A549 (cell line): ENCODE results near the gene MAGI1. TPM values are rescaled to one million over a fixed set of nuclear protein-coding genes. Genes with fewer than 3 reads are reported as not detected.

ENCODE experiments used
- ATAC-seq, 2 experiments: fragments of 200-7000 bp in 1 of 2; fragments of >200 bp in 1 of 2; cut with Nextera tagmentation in 1 of 2; cut with Tn5 transposase in 1 of 2; 3 replicates each; pipeline versions ENCODE4 v1.8.0 to v1.9.1; 2018 to 2020; ENCODE audit warnings: mild to moderate bottlenecking in 1 of 2, moderate library complexity in 1 of 2
- CTCF ChIA-PET: fragments of 300-600 bp; sonication (Branson Sonifier 250); formaldehyde crosslinking; extraction: SDS; loops from one replicate; lab custom pipeline; 2021; ENCODE audit warnings: antibody characterized with exemption, inconsistent platforms; lab: Yijun Ruan, JAX
- POLR2A ChIA-PET: fragments of 350-600 bp; formaldehyde crosslinking; extraction: SDS; loops from one replicate; lab custom pipeline; 2021; ENCODE audit warnings: antibody characterized with exemption, inconsistent platforms; lab: Yijun Ruan, JAX
- DNase-seq, 2 experiments: peaks; one replicate each; pipeline versions ENCODE4 v3.0.0 to v3.0.0-alpha.2; 2011 to 2016; ENCODE audit warnings: low read depth in 1 of 2, low spot score in 1 of 2
- FAIRE-seq: peaks from 2 replicates; lab custom pipeline; 2011; peaks lifted over from hg19 to GRCh38; lab: Jason Lieb, UNC
- H3K27ac ChIP-seq, 2 experiments: fragments of >200 bp; sonication (Bioruptor Twin); formaldehyde crosslinking; 3 replicates each; pipeline ENCODE4 v1.5.1; 2016 to 2017
- H3K4me1 ChIP-seq: fragments of >200 bp; sonication (Bioruptor Twin); formaldehyde crosslinking; 3 replicates; pipeline ENCODE4 v1.6.1; 2016
- H3K4me2 ChIP-seq: fragments of >200 bp; sonication (Bioruptor Twin); formaldehyde crosslinking; 3 replicates; pipeline ENCODE4 v1.6.1; 2016
- H3K4me3 ChIP-seq: fragments of >200 bp; sonication (Bioruptor Twin); formaldehyde crosslinking; 3 replicates; pipeline ENCODE4 v1.5.1; 2016
- H3K9me3 ChIP-seq: fragments of >200 bp; sonication (Bioruptor Twin); formaldehyde crosslinking; 3 replicates; pipeline ENCODE4 v1.6.1; 2016
- CHD2 ChIP-seq: fragments of 150-350 bp; IDR thresholded peaks from 2 replicates; pipeline ENCODE4 v1.6.1; 2014; ENCODE audit warnings: low read length; ENCODE audit not compliant: partially characterized antibody
- EHMT2 ChIP-seq: fragments of 200-600 bp; sonication (generic); IDR thresholded peaks from 2 replicates; pipeline ENCODE4 v1.6.1; 2016; ENCODE audit warnings: antibody characterized with exemption, low read depth, mild to moderate bottlenecking, moderate library complexity
- EP300 ChIP-seq, 2 experiments: fragments of >200 bp; sonication (Bioruptor Twin); formaldehyde crosslinking; IDR thresholded peaks; 2 replicates in 1 of 2; 3 replicates in 1 of 2; pipeline ENCODE4 v1.6.1; 2016 to 2017
- FOXS1 ChIP-seq: fragments of 250-450 bp; sonication (Bioruptor Pico); IDR thresholded peaks from 2 replicates; pipeline ENCODE4 v1.5.0; 2020; ENCODE audit warnings: mild to moderate bottlenecking, moderate library complexity
- GATA3 ChIP-seq: IDR thresholded peaks from 2 replicates; pipeline ENCODE4 v1.6.1; 2012; ENCODE audit warnings: borderline replicate concordance
- HDAC2 ChIP-seq: fragments of 200-600 bp; sonication (generic); IDR thresholded peaks from 2 replicates; pipeline ENCODE4 v1.6.1; 2016
- HEYL ChIP-seq: fragments of 250-450 bp; sonication (Bioruptor Pico); IDR thresholded peaks from 2 replicates; pipeline ENCODE4 v1.8.0; 2021; ENCODE audit warnings: mild to moderate bottlenecking, moderate library complexity
- HOXA7 ChIP-seq: fragments of 250-450 bp; sonication (Bioruptor Pico); IDR thresholded peaks from 2 replicates; pipeline ENCODE4 v1.5.0; 2020; ENCODE audit warnings: mild to moderate bottlenecking, moderate library complexity
- HOXB13 ChIP-seq: fragments of 250-450 bp; sonication (Bioruptor Pico); IDR thresholded peaks from 2 replicates; pipeline ENCODE4 v1.5.0; 2020; ENCODE audit warnings: low read depth, mild to moderate bottlenecking, moderate library complexity
- KDM1A ChIP-seq: fragments of 200-600 bp; sonication (generic); IDR thresholded peaks from 2 replicates; pipeline ENCODE4 v1.6.1; 2016; ENCODE audit warnings: low read depth, mild to moderate bottlenecking
- KDM5A ChIP-seq: fragments of 200-600 bp; sonication (generic); IDR thresholded peaks from 2 replicates; pipeline ENCODE4 v1.6.1; 2016; ENCODE audit warnings: antibody characterized with exemption, mild to moderate bottlenecking
- MAZ ChIP-seq: fragments of 150-350 bp; IDR thresholded peaks from 2 replicates; pipeline ENCODE4 v1.6.1; 2014; ENCODE audit warnings: antibody characterized with exemption, low read depth, low read length, borderline replicate concordance
- POLR2A ChIP-seq: IDR thresholded peaks from 2 replicates; pipeline ENCODE4 v1.6.1; 2012; ENCODE audit warnings: mild to moderate bottlenecking, low read length
- POLR2AphosphoS2 ChIP-seq: conservative IDR thresholded peaks from 2 replicates; pipeline ENCODE4 v1.6.1; 2012; ENCODE audit warnings: low read length, improper control_type of control experiment, inconsistent platforms
- RAD21 ChIP-seq, 2 experiments: fragments of >200 bp in 1 of 2; sonication (Bioruptor Twin) in 1 of 2; formaldehyde crosslinking in 1 of 2; IDR thresholded peaks in 1 of 2; conservative IDR thresholded peaks in 1 of 2; 2 replicates in 1 of 2; 3 replicates in 1 of 2; pipeline ENCODE4 v1.6.1; 2012 to 2018; ENCODE audit warnings: inconsistent platforms in 1 of 2
- RARB ChIP-seq: fragments of 250-450 bp; sonication (Bioruptor Pico); IDR thresholded peaks from 2 replicates; pipeline ENCODE4 v1.8.0; 2021; ENCODE audit warnings: mild to moderate bottlenecking, moderate library complexity
- RCOR1 ChIP-seq: fragments of 150-350 bp; IDR thresholded peaks from 2 replicates; pipeline ENCODE4 v1.6.1; 2014; ENCODE audit warnings: antibody characterized with exemption, low read length, low read depth
- RFX5 ChIP-seq: fragments of 450-650 bp; IDR thresholded peaks from 2 replicates; pipeline ENCODE4 v1.7.1; 2014; ENCODE audit warnings: antibody characterized with exemption, mild to moderate bottlenecking, moderate library complexity
- RNF2 ChIP-seq: fragments of 200-600 bp; sonication (generic); IDR thresholded peaks from 2 replicates; pipeline ENCODE4 v1.6.1; 2016; ENCODE audit warnings: low read depth, mild to moderate bottlenecking, antibody characterized with exemption, moderate library complexity, borderline replicate concordance
- SMC3 ChIP-seq: fragments of >200 bp; sonication (Bioruptor Twin); formaldehyde crosslinking; IDR thresholded peaks from 3 replicates; pipeline ENCODE4 v1.6.1; 2018; ENCODE audit warnings: inconsistent platforms
- SREBF2 ChIP-seq: fragments of 450-650 bp; IDR thresholded peaks from 2 replicates; pipeline ENCODE4 v1.6.1; 2014; ENCODE audit warnings: mild to moderate bottlenecking, moderate library complexity
- TFCP2L1 ChIP-seq: fragments of 250-450 bp; sonication (Bioruptor Pico); IDR thresholded peaks from 2 replicates; pipeline ENCODE4 v1.5.0; 2021; ENCODE audit warnings: mild to moderate bottlenecking
- TP53 ChIP-seq: fragments of 250-450 bp; sonication (Bioruptor Pico); IDR thresholded peaks from 2 replicates; pipeline ENCODE4 v1.5.0; 2021; ENCODE audit warnings: mild to moderate bottlenecking, moderate library complexity
- ZNF302 ChIP-seq: fragments of 250-450 bp; sonication (Bioruptor Pico); IDR thresholded peaks from 2 replicates; pipeline ENCODE4 v1.9.0; 2021; ENCODE audit warnings: inconsistent platforms, mild to moderate bottlenecking, moderate library complexity
- WGBS: methylation state at CpG from one replicate; pipeline ENCODE4 v1.1.6; 2017; ENCODE audit errors: missing lambda C conversion rate; 5-methylcytosine and 5-hydroxymethylcytosine counted together
- polyA plus RNA-seq, 4 experiments: library from polyadenylated mRNA; depleted of rRNA in 3 of 4; stranded (reverse); fragments of >200 nt; fragmentation: RNase III in 1 of 4; extraction: RNeasy Plus Mini Kit Qiagen cat#74134 plus additional on column Dnase treatment in 1 of 4; gene quantifications; 2 replicates in 3 of 4; 3 replicates in 1 of 4; pipeline ENCODE4 v1.2.3, GENCODE V29; 2011 to 2017
- TF ChIP-seq, protein P1 (sequence below): fragments of >200 bp; sonication (Bioruptor Twin); formaldehyde crosslinking; IDR thresholded peaks from 3 replicates; pipeline ENCODE4 v1.6.1; 2016
- TF ChIP-seq, protein P2 (sequence below): fragments of 450-650 bp; IDR thresholded peaks from 2 replicates; pipeline ENCODE4 v1.6.1; 2014; ENCODE audit warnings: antibody characterized with exemption

The MAGI1 gene
- polyA plus RNA-seq, 2 of the 4 experiments (the other 2 are of a cell fraction): 4.7 to 6.6 TPM

DNA sequence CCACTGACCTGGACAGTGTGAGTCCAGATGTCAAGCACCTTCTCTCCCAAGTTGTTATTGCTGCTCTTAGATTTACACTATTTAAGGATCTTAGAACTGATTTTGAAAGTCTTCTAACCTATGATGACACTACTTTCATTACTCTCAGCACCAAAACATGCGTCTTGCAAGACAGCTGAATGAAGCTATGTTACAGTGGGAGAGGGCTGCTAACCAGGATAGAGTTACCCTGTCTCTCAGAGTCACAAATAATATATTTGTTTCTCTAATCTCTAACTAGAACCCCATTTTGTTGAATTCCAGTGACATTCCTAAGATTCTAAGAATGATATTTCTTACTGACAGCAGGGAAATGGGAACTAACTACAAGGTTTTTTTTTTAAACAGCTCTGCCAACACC lies 455.5 kb downstream of the MAGI1 start:
- H3K27ac ChIP-seq: no peak overlapping the region
- TF ChIP-seq ZNF302: no peak
- no peak for TF ChIP-seq RFX5
- TF ChIP-seq MAZ: no peak
- TF ChIP-seq, protein P1, sequence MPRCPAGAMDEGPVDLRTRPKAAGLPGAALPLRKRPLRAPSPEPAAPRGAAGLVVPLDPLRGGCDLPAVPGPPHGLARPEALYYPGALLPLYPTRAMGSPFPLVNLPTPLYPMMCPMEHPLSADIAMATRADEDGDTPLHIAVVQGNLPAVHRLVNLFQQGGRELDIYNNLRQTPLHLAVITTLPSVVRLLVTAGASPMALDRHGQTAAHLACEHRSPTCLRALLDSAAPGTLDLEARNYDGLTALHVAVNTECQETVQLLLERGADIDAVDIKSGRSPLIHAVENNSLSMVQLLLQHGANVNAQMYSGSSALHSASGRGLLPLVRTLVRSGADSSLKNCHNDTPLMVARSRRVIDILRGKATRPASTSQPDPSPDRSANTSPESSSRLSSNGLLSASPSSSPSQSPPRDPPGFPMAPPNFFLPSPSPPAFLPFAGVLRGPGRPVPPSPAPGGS: no peak
- TF ChIP-seq CHD2: no peak
- TF ChIP-seq SREBF2: no peak
- TF ChIP-seq, all 56 proteins: peak for 0
- Histone ChIP-seq H3K9me3 (no peaks in the 10 kb centered on the region), H3K4me1 (no peaks in the 10 kb centered on the region), H3K4me2 (no peak overlapping the region), H3K4me3 (no peak overlapping the region)
- WGBS: 84% methylated on average over 1 of the region's 1 CpG
- no peak for DNase-seq
- FAIRE-seq: no peak
- CTCF ChIA-PET: no interaction called here
- POLR2A ChIA-PET: no interaction called here
- ATAC-seq: no peak

DNA sequence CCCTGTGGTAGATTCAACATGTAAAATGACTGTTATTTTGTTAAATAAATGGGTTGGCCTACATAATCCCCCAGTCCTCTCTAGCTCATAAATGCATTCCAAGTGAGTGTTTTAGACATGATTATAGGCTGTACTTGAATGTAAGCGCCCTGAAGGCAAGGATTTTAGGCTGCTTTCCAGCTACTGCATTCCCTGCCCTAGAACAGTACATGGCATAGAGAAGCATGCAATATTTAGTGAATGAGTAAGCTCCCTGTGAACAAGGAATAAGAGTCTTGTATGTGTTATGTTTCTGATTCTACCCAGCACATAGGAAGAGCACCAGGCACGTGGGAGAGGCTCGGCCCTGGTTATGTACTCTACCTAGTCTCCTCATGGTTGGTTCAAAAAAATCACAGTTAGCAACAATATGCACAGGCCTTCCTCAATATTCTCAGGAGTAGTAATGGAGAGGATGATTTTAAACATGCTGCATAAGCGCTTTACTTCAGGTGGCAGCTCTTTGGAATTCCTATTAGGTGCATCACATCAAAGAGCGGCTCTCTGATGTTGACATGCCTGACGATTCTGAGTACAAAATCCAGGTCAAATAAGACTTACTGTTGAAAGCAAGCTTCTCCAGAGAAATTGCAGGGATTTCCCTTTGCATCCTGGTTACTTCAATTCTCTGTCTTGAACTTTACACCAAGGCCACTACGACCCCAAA lies 456.6 kb downstream of the MAGI1 start:
- TF ChIP-seq KDM5A (no peak), POLR2AphosphoS2 (no peak), FOXS1 (CRISPR knock-in tag) (no peak), TP53 (no peak), CHD2 (no peak), EP300 (IDR thresholded peaks at IDR 0.05) (no peak), HOXB13 (no peak), HDAC2 (no peak), RARB (no peak), ZNF302 (no peak), TFCP2L1 (CRISPR knock-in tag) (no peak), KDM1A (no peak), HEYL (CRISPR knock-in tag) (no peak), RAD21 (conservative IDR thresholded peaks at IDR 0.05 in 1 of 2, IDR thresholded peaks at IDR 0.05 in 1 of 2) (no peak), RCOR1 (no peak), POLR2A (no peak), HOXA7 (CRISPR knock-in tag) (no peak), EHMT2 (no peak)
- TF ChIP-seq, protein P2, sequence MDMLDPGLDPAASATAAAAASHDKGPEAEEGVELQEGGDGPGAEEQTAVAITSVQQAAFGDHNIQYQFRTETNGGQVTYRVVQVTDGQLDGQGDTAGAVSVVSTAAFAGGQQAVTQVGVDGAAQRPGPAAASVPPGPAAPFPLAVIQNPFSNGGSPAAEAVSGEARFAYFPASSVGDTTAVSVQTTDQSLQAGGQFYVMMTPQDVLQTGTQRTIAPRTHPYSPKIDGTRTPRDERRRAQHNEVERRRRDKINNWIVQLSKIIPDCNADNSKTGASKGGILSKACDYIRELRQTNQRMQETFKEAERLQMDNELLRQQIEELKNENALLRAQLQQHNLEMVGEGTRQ: no peak
- TF ChIP-seq, protein P1: no peak
- DNase-seq (no peak), ATAC-seq (no peak), FAIRE-seq (no peak)
- no peaks in the 10 kb centered on the region for H3K9me3 ChIP-seq
- H3K4me3 ChIP-seq: no peak overlapping the region
- 81% methylated on average over 7 of the region's 7 CpGs for WGBS
- POLR2A ChIA-PET: no interaction called here
- H3K4me2 ChIP-seq: no peak overlapping the region
- peaks cover 3% of the 10 kb centered on the region; the same call in 2 of the 3 replicates for H3K4me1 ChIP-seq
- CTCF ChIA-PET: no interaction called here
- H3K27ac ChIP-seq: no peak overlapping the region

DNA sequence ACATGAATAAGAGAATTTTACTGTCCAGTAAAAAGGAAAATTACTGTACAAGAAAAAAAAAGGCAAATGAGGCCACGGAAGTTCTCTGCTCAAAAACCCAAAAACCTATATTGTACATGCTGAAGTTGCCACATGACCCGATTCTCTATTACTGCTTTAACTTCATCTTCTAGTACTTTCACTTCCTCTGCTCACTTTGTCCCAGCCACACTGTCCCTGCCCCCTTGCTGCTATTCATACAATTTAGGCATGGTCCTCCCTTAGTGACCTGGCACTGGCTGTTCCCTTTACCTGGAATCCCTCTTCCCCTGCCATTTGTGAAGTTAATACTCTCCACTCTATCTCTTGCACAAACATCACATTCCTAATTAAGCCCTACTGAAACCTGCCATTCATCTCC lies 457.4 kb downstream of the MAGI1 start:
- ATAC-seq: no peak
- Histone ChIP-seq H3K4me3 (no peak overlapping the region), H3K9me3 (no peaks in the 10 kb centered on the region), H3K4me2 (no peak overlapping the region), H3K4me1 (peaks cover 12% of the 10 kb centered on the region), H3K27ac (no peak overlapping the region)
- POLR2A ChIA-PET: no interaction called here
- CTCF ChIA-PET: no interaction called here
- DNase-seq: no peak
- TF ChIP-seq RNF2: no peak
- no peak for TF ChIP-seq GATA3
- TF ChIP-seq SMC3: no peak
- TF ChIP-seq, all 56 proteins: peak for 0
- 88% methylated on average over 2 of the region's 2 CpGs for whole genome bisulfite sequencing
- FAIRE-seq: no peak
